ENCODE measurements around the gene PPL. TPM values are rescaled to one million over a fixed set of nuclear protein-coding genes. Genes with fewer than 3 reads are reported as not detected.

The PPL gene
- total and polyA plus RNA-seq, 2 of the 13 experiments (the other 11 are each of a cell fraction or from before 2014, with no cell fraction given): 5.7 to 6.6 TPM

- TF ChIP-seq ZNF274 (CRISPR knock-in tag; IDR thresholded peaks at IDR 0.05) (peak; percentile 19; the same call in 1 of the 2 replicates), ZNF224 (CRISPR knock-in tag; IDR thresholded peaks at IDR 0.05) (no peak), IKZF5 (CRISPR knock-in tag; IDR thresholded peaks at IDR 0.05) (0 out of 2 replicates have a peak, but pooled peaks have one; percentile 33), ARID4A (CRISPR knock-in tag; IDR thresholded peaks at IDR 0.05; ENCODE audit: borderline replicate concordance) (peak; percentile 81; the same call in 1 of the 2 replicates), ZBTB7A (CRISPR knock-in tag; IDR thresholded peaks at IDR 0.05) (peak; percentile 38; the same call in 1 of the 2 replicates), ZNF281 (CRISPR knock-in tag; IDR thresholded peaks at IDR 0.05; ENCODE audit: borderline replicate concordance) (peak; percentile 17; the same call in 1 of the 2 replicates), ZNF503 (CRISPR knock-in tag; IDR thresholded peaks at IDR 0.05) (no peak; the same call in 1 of the 2 replicates), GABPA (IDR thresholded peaks at IDR 0.05; ENCODE audit: low read depth, low read length) (no peak), GABPA (CRISPR knock-in tag; IDR thresholded peaks at IDR 0.05; ENCODE audit: low read depth) (peak; percentile 64), MAFK (conservative IDR thresholded peaks at IDR 0.05 in 1 of 2, IDR thresholded peaks at IDR 0.05 in 1 of 2; ENCODE audit: low read length in 2 of 2) (0 out of 4 replicates have a peak, but pooled peaks of 1 of the 2 experiments have one; percentile 0), MBD4 (IDR thresholded peaks at IDR 0.05; ENCODE audit: borderline replicate concordance, low read length) (no peak), BRD4 (CRISPR knock-in tag; IDR thresholded peaks at IDR 0.05) (0 out of 2 replicates have a peak, but pooled peaks have one; percentile 42), KLF15 (CRISPR knock-in tag; IDR thresholded peaks at IDR 0.05; ENCODE audit: borderline replicate concordance) (0 out of 2 replicates have a peak, but pooled peaks have one; percentile 73), CTCF (CRISPR knock-in tag; IDR thresholded peaks at IDR 0.05) (peak; percentile 61), ZNF629 (CRISPR knock-in tag; conservative IDR thresholded peaks at IDR 0.05) (no peak)
Observed at GRCh38 chr16:4957720-4958509, 21.0 kb upstream of the PPL start, which contains the start of gene SEC14L5 (continued).

All from HepG2 (cell line).